HCT116 (cell line): ENCODE data around the gene RAB30. TPM values are rescaled to one million over a fixed set of nuclear protein-coding genes. Genes with fewer than 3 reads are reported as not detected.

Source experiments
- ATAC-seq: fragments of 200-7000 bp; cut with Tn5 transposase; 2 replicates; pipeline ENCODE4 v1.9.1; 2020; ENCODE audit warnings: mild to moderate bottlenecking, moderate library complexity
- BruUV-seq: library from RNA; stranded (reverse); fragments of 400-500 nt; replicated peaks from 2 replicates; lab custom pipeline; 2021; lab: Mats Ljungman, UMichigan
- CTCF ChIA-PET: fragments of 300-600 bp; sonication (Branson Sonifier 250); formaldehyde crosslinking; loops from one replicate; lab custom pipeline; 2021; ENCODE audit warnings: antibody characterized with exemption; lab: Charles Lee
- POLR2A ChIA-PET: fragments of 300-600, 350-600 bp; sonication (Branson Sonifier 250); formaldehyde crosslinking; loops from one replicate; lab custom pipeline; 2021; ENCODE audit warnings: antibody characterized with exemption; lab: Charles Lee
- RAD21 ChIA-PET, 2 experiments: fragments of 300-600 bp; sonication (Branson Sonifier 250); formaldehyde crosslinking; loops; one replicate each; lab custom pipeline; 2023; ENCODE audit warnings: low total read pairs in 2 of 2; ENCODE audit not compliant: uncharacterized antibody in 2 of 2, unreplicated experiment in 2 of 2, low non-redundant PET in 1 of 2; lab: Charles Lee
- DNase-seq: peaks from one replicate; pipeline ENCODE4 v3.0.0-alpha.2; 2010; ENCODE audit warnings: low read depth, low spot score
- H2AFZ ChIP-seq: fragments of 200-600 bp; shearing (Covaris generic), sonication (generic); 2 replicates; pipeline ENCODE4 v1.6.1; 2017; ENCODE audit warnings: low read depth, mixed run types, mixed read lengths, antibody characterized with exemption, low read length; ENCODE audit not compliant: poor library complexity, severe bottlenecking
- H3K27ac ChIP-seq: 2 replicates; pipeline ENCODE4 v1.5.1; 2012; ENCODE audit warnings: low read depth, low read length
- H3K27me3 ChIP-seq: fragments of 200-600 bp; sonication (generic); 2 replicates; pipeline ENCODE4 v1.6.1; 2016; ENCODE audit warnings: mixed run types, low read length, mixed read lengths; ENCODE audit not compliant: insufficient read depth
- H3K36me3 ChIP-seq, 2 experiments: fragments of 200-500 bp in 1 of 2; fragments of 200-600 bp in 1 of 2; sonication (Bioruptor generic) in 1 of 2; sonication (generic) in 1 of 2; 2 replicates each; pipeline versions ENCODE4 v1.5.1 to v1.6.1; 2014 to 2016; ENCODE audit warnings: low read length in 2 of 2, inconsistent platforms in 1 of 2, mixed read lengths in 1 of 2, mixed run types in 1 of 2; ENCODE audit not compliant: insufficient read depth in 2 of 2, control insufficient read depth in 1 of 2
- H3K4me1 ChIP-seq, 2 experiments: fragments of 200-600 bp in 1 of 2; sonication (generic) in 1 of 2; 2 replicates each; pipeline versions ENCODE4 v1.5.1 to v1.6.1; 2012 to 2017; ENCODE audit warnings: low read length in 2 of 2, inconsistent platforms in 1 of 2, mild to moderate bottlenecking in 1 of 2, mixed read lengths in 1 of 2, mixed run types in 1 of 2, moderate library complexity in 1 of 2; ENCODE audit not compliant: insufficient read depth in 2 of 2, control insufficient read depth in 1 of 2
- H3K4me2 ChIP-seq: fragments of 200-600 bp; sonication (generic); 2 replicates; pipeline ENCODE4 v1.6.1; 2017; ENCODE audit warnings: mixed run types, low read length, mixed read lengths
- H3K4me3 ChIP-seq, 2 experiments: fragments of 200-600 bp in 1 of 2; sonication (generic) in 1 of 2; replicated peaks in 1 of 2; 2 replicates each; pipeline ENCODE4 v1.5.1; 2011 to 2016; ENCODE audit warnings: low read length in 2 of 2, control low read depth in 1 of 2, low read depth in 1 of 2, mild to moderate bottlenecking in 1 of 2, mixed read lengths in 1 of 2, mixed run types in 1 of 2
- H3K79me2 ChIP-seq: fragments of 200-600 bp; sonication (generic); 2 replicates; pipeline ENCODE4 v1.6.1; 2017; ENCODE audit warnings: mild to moderate bottlenecking, mixed run types, low read length, moderate library complexity, mixed read lengths; ENCODE audit not compliant: insufficient read depth
- H3K9ac ChIP-seq: fragments of 200-600 bp; sonication (generic); 2 replicates; pipeline ENCODE4 v1.6.1; 2016; ENCODE audit warnings: low read length, mixed read lengths
- H3K9me2 ChIP-seq: fragments of 200-600 bp; sonication (generic), shearing (Covaris generic); 2 replicates; pipeline ENCODE4 v1.6.1; 2017; ENCODE audit warnings: mixed run types, mild to moderate bottlenecking, moderate library complexity; ENCODE audit not compliant: insufficient read depth
- H3K9me3 ChIP-seq, 2 experiments: fragments of 200-500 bp in 1 of 2; fragments of 200-600 bp in 1 of 2; sonication (Bioruptor generic) in 1 of 2; sonication (generic) in 1 of 2; 2 replicates each; pipeline ENCODE4 v1.6.1; 2014 to 2017; ENCODE audit warnings: low read length in 2 of 2, mixed read lengths in 2 of 2, inconsistent platforms in 1 of 2, low read depth in 1 of 2, mild to moderate bottlenecking in 1 of 2, mixed run types in 1 of 2, moderate library complexity in 1 of 2; ENCODE audit not compliant: control insufficient read depth in 1 of 2, insufficient read depth in 1 of 2
- H4K20me1 ChIP-seq: fragments of 200-600 bp; sonication (generic), shearing (Covaris generic); 2 replicates; pipeline ENCODE4 v1.6.1; 2017; ENCODE audit warnings: mixed run types, mild to moderate bottlenecking, moderate library complexity; ENCODE audit not compliant: insufficient read depth
- CEBPB ChIP-seq: IDR thresholded peaks from 2 replicates; pipeline ENCODE4 v1.6.1; 2012; ENCODE audit warnings: low read depth
- EGR1 ChIP-seq: IDR thresholded peaks from 2 replicates; pipeline ENCODE4 v1.6.1; 2012; ENCODE audit warnings: low read depth
- FOSL1 ChIP-seq: IDR thresholded peaks from 2 replicates; pipeline ENCODE4 v1.6.1; 2012; ENCODE audit warnings: low read depth
- POLR2AphosphoS5 ChIP-seq: IDR thresholded peaks from 2 replicates; pipeline ENCODE4 v1.6.1; 2011; ENCODE audit warnings: mild to moderate bottlenecking, low read depth, low read length, moderate library complexity
- SRF ChIP-seq: IDR thresholded peaks from 2 replicates; pipeline ENCODE4 v1.6.1; 2012; ENCODE audit warnings: low read depth
- TCF7L2 ChIP-seq: IDR thresholded peaks from 2 replicates; pipeline ENCODE4 v1.7.0; 2011; ENCODE audit warnings: borderline replicate concordance, inconsistent platforms; ENCODE audit not compliant: insufficient read depth, insufficient read length; ENCODE audit errors: extremely low read depth
- ZNF274 ChIP-seq: fragments of 200-500 bp; sonication (Bioruptor generic); IDR thresholded peaks from 2 replicates; pipeline ENCODE4 v1.6.1; 2014; ENCODE audit warnings: mild to moderate bottlenecking, low read depth, low read length, inconsistent platforms
- intact Hi-C: fragments of 100-400 bp; cut with micrococcal nuclease; formaldehyde crosslinking; loops from 2 replicates; pipeline ENCODE4 v1.10.0; 2022
- total RNA-seq: library from RNA; stranded (reverse); gene quantifications from one replicate; pipeline ENCODE4 v1.2.1, GENCODE V29; 2021; ENCODE audit not compliant: unreplicated experiment
- TF ChIP-seq, protein P1 (sequence below): IDR thresholded peaks from 2 replicates; pipeline ENCODE4 v1.6.1; 2011; ENCODE audit warnings: mild to moderate bottlenecking, low read length, moderate library complexity; ENCODE audit not compliant: insufficient replicate concordance; ENCODE audit errors: extremely low read depth
- TF ChIP-seq, protein P2 (sequence below): IDR thresholded peaks from 2 replicates; pipeline ENCODE4 v1.6.1; 2012

The RAB30 gene
- total RNA-seq, 1 experiment from 2014 or later = 5.7 TPM

DNA sequence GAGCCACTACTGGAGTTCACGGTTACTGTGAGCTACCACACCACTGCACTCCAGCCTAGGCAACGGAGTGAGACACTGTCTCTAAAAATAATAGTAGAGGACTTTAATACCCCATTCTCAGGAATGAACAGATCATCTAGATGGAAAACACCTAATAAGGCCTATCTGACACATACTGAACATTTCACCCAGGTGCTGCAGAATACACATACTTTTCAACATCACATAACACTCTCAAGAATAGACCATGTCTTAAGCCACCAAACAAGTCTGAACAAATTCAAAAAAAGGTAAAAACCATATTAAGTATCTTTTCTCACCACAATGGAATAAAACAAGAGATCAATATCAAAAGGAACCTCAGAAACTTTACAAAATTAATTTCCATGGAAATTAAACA is 132.2 kb downstream of the RAB30 start:
- Histone ChIP-seq H3K4me2 (no peak overlapping the region), H4K20me1 (no peaks in the 10 kb centered on the region), H3K4me1 (no peaks in the 10 kb centered on the region), H3K9ac (no peak overlapping the region), H3K36me3 (no peaks in the 10 kb centered on the region), H3K4me3 (no peak overlapping the region), H3K79me2 (no peaks in the 10 kb centered on the region), H3K9me2 (no peaks in the 10 kb centered on the region), H3K27me3 (no peaks in the 10 kb centered on the region), H3K9me3 (no peaks in the 10 kb centered on the region), H3K27ac (no peak overlapping the region), H2AFZ (no peak overlapping the region)
- DNase-seq (no peak), ATAC-seq (no peak)
- TF ChIP-seq, protein P1, sequence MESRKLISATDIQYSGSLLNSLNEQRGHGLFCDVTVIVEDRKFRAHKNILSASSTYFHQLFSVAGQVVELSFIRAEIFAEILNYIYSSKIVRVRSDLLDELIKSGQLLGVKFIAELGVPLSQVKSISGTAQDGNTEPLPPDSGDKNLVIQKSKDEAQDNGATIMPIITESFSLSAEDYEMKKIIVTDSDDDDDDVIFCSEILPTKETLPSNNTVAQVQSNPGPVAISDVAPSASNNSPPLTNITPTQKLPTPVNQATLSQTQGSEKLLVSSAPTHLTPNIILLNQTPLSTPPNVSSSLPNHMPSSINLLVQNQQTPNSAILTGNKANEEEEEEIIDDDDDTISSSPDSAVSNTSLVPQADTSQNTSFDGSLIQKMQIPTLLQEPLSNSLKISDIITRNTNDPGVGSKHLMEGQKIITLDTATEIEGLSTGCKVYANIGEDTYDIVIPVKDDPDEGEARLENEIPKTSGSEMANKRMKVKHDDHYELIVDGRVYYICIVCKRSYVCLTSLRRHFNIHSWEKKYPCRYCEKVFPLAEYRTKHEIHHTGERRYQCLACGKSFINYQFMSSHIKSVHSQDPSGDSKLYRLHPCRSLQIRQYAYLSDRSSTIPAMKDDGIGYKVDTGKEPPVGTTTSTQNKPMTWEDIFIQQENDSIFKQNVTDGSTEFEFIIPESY = no peak
- TF ChIP-seq SRF (no peak), EGR1 (no peak), CEBPB (no peak), TCF7L2 (no peak), POLR2AphosphoS5 (no peak), ZNF274 (no peak), FOSL1 (no peak)
- TF ChIP-seq, protein P2, sequence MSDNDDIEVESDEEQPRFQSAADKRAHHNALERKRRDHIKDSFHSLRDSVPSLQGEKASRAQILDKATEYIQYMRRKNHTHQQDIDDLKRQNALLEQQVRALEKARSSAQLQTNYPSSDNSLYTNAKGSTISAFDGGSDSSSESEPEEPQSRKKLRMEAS = no peak
- ChIA-PET CTCF (interaction anchor here (1.6 kb wide), 1 partner anchor 9 kb away, joined by 4 read pairs; no protein-coding TSS in a partner anchor), RAD21 (no interaction called here), POLR2A (no interaction called here)
- no TSS peak for BruUV-seq
- intact Hi-C loops = no loop called here
